Lower leg skin (tissue), 4 donors: ENCODE measurements around the gene ADGRG3. TPM values are rescaled to one million over a fixed set of nuclear protein-coding genes. Genes with fewer than 3 reads are reported as not detected.

Experiments
- DNase-seq, 2 donors: peaks; one replicate each; pipeline ENCODE4 v3.0.0-alpha.2; 2019; ENCODE audit warnings: low spot score in 2 of 2
- H3K4me3 ChIP-seq: fragments of 200-600 bp; sonication (generic); 2 replicates; pipeline ENCODE4 v1.5.1; 2017; ENCODE audit warnings: mild to moderate bottlenecking, low read depth; ENCODE audit not compliant: poor library complexity, severe bottlenecking
- POLR2A ChIP-seq, 2 donors: fragments of 450-650 bp; IDR thresholded peaks; one replicate each; pipeline ENCODE4 v1.6.1; 2016 to 2017; ENCODE audit warnings: antibody characterized with exemption in 2 of 2, mild to moderate bottlenecking in 1 of 2, moderate library complexity in 1 of 2
- WGBS, 2 donors: methylation state at CpG; one replicate each; pipeline ENCODE4 v1.1.5; 2018; 5-methylcytosine and 5-hydroxymethylcytosine counted together
- intact Hi-C: fragments of 100-400 bp; cut with DNase I; formaldehyde crosslinking; loops from one replicate; pipeline ENCODE4 v1.15.0; 2023; ENCODE audit warnings: low total_unique reads
- total RNA-seq, 4 donors: library from RNA; depleted of rRNA; stranded (reverse); fragments of >200 nt; gene quantifications; one replicate each; pipeline ENCODE4 v1.1.0, GENCODE V29; 2016
- TF ChIP-seq, protein P1 (sequence below), 3 donors: fragments of 450-650 bp; IDR thresholded peaks; one replicate each; pipeline ENCODE4 v1.5.1; 2016; ENCODE audit warnings: antibody characterized with exemption in 3 of 3, mild to moderate bottlenecking in 3 of 3, moderate library complexity in 2 of 3

ADGRG3 gene
- total RNA-seq, 4 donors from 2014 or later, result 0.25 to 7.3 (median 1.1) TPM

DNA sequence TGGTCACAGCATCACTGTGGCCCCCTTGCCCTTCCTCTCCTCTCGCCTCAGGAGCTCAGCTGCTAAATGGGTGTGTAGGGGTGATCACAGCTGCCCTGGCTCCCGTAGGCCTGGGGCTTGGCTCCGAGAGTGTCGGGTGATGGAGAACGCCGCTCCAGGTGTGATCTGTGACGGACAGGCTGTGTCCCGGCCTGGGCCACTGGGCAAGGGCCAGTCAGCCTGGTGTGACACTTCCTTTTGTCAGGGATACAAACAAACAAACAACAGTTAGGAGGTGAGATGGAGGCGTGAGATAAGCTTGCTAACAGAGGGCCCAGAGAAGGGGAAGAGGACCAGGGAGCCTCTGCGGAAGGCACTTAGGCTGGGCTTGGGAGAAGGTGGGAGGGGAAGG lies 37.7 kb upstream of the ADGRG3 start:
- no peak overlapping the region for H3K4me3 ChIP-seq
- intact Hi-C loops, result no loop called here
- DNase-seq, result no peak
- WGBS, 2 donors, result 73 to 74% methylated on average over 10 of the region's 10 CpGs
- TF ChIP-seq POLR2A (IDR thresholded peaks at IDR 0.05), result no peak

DNA sequence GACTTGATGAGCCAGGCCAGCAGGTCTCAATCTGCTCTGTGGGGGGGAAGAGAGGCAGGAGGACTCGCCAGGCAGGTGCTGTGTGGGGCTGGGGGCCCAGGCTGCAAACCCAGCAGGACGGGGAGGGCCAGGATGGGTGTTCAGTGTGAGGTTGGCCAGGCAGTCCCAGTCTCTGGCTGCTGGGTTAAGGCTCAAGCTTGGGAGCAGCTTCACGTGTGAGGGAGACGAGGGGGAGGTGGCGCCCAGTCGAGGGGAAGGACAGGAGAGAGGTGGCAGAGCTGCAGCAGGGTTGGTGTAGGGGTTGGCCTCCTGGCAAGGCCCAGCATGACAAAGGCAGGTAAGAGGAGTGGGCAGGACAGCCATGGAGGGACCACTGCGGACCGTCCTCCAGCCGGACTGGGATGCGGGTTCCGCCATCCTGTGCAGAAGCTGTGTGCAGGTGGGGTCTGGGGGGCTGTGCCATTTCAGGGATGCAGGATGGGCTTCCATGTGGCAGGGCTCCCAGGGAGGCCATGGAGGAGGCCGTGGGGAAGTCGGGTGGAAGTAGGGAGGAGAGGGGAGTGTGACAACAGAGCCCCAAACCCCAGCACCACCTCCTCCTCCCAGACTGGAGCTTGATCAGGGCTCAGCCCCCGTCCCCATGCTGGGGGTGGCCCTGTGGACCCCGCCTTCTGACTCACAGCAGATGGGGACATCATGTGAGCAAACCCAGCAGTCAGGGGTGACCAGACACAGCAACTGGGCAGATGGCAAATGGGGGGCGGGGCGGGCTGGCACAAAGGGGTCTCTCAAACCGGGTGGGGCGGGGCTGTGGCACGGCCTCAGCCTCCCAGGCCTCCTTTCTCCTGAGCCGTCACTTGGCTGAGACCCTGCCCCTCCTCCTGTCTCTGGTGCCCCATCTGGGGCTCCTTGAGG lies 36.9 kb upstream of the ADGRG3 start:
- DNase-seq, result no peak
- TF ChIP-seq, protein P1, sequence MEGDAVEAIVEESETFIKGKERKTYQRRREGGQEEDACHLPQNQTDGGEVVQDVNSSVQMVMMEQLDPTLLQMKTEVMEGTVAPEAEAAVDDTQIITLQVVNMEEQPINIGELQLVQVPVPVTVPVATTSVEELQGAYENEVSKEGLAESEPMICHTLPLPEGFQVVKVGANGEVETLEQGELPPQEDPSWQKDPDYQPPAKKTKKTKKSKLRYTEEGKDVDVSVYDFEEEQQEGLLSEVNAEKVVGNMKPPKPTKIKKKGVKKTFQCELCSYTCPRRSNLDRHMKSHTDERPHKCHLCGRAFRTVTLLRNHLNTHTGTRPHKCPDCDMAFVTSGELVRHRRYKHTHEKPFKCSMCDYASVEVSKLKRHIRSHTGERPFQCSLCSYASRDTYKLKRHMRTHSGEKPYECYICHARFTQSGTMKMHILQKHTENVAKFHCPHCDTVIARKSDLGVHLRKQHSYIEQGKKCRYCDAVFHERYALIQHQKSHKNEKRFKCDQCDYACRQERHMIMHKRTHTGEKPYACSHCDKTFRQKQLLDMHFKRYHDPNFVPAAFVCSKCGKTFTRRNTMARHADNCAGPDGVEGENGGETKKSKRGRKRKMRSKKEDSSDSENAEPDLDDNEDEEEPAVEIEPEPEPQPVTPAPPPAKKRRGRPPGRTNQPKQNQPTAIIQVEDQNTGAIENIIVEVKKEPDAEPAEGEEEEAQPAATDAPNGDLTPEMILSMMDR (IDR thresholded peaks at IDR 0.05), result no peak
- no peak for TF ChIP-seq POLR2A (IDR thresholded peaks at IDR 0.05)
- H3K4me3 ChIP-seq, result no peak overlapping the region
- intact Hi-C loops, result no loop called here
- 66 to 72% methylated on average over 21 of the region's 21 CpGs for WGBS, 2 donors

DNA sequence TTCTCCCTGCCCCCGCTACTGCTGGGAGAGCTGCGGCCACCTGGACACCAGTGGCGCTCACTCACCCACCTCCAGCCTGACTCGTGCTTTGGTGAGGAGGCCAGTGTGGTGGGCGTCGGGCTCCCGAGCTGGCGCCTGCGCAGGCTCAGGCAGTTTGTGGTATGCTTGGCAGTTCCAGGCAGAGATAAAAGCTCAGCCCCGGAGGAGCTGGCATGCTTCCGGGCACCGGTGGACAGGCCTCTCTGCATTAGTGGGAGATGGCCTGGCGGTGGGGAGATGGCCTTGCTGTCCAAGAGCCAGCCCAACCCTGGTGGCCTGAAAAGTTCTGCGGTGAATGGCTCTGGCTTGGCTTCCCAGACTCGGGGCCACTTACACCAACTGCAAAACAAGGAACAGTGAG lies 35.5 kb upstream of the ADGRG3 start:
- intact Hi-C loops, result no loop called here
- no peak for DNase-seq
- 53 to 74% methylated on average over 13 to 15 of the region's 15 CpGs for WGBS, 2 donors
- no peak overlapping the region for H3K4me3 ChIP-seq
- no peak for TF ChIP-seq POLR2A (IDR thresholded peaks at IDR 0.05)
- TF ChIP-seq, protein P1 (IDR thresholded peaks at IDR 0.05), result no peak

DNA sequence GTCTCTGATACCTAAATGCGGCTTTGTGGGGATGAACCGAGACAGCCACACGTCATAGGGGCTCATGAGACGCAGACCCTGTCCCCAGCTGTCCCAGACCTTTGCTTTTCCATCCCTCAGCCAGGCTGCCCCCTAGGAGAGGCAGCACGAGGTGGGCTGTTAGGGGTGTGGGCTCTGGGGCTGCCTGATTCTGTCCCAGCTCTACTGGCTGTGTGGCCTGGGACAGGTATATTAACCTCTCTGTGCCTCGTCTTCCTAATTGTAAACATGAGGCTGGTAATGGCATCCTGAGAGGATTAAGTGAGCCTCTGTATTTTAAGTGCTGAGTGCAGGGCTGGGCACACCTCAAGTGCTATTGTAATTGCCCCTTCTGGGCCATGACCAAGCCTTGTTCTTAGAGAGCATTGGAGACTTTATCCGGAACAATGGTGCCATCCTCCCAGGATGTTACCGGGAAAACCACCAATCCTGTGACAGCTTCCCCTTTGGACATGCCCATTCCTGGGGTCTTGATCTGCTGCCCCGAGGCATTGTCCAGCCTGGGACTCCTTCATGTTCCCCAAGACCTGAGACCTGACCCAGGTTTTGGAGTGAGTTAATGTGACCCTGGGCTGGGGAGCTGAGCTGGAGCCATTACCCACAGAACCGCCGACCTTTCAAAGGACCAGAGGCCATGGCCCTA lies 34.6 kb upstream of the ADGRG3 start:
- no peak overlapping the region for H3K4me3 ChIP-seq
- intact Hi-C loops, result no loop called here
- TF ChIP-seq, protein P1 (IDR thresholded peaks at IDR 0.05), result no peak
- no peak for TF ChIP-seq POLR2A (IDR thresholded peaks at IDR 0.05)
- DNase-seq, result no peak
- WGBS, 2 donors, result 89 to 93% methylated on average over 9 to 11 of the region's 11 CpGs

DNA sequence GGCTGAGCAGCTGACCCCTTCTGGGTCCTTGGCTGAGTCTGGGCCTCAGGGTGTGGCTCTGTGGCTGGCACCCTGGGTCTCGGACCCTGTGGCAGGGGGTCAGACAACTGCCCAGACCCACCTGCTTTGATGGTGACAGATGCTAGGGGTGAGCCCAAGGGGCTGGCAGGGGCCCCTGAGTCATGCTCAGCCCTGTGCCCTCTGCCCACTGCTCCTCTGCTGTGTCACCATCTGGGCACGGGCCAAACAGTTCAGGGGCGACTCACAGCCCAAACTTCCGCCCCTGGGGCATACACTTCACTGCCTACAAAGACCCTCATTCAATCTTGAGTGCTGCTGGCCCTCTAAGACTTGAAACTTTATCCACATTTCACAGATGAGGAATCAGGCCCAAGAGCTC lies 33.9 kb upstream of the ADGRG3 start:
- TF ChIP-seq POLR2A (IDR thresholded peaks at IDR 0.05), result no peak
- TF ChIP-seq, protein P1 (IDR thresholded peaks at IDR 0.05), result no peak
- H3K4me3 ChIP-seq, result no peak overlapping the region
- 57 to 100% methylated on average over 2 to 4 of the region's 4 CpGs for WGBS, 2 donors
- intact Hi-C loops, result no loop called here
- no peak for DNase-seq
